TTC549 (cell line): ENCODE data around the gene CAB39L.
A peak's percentile ranks its signal among the peaks of the same experiment; 100 is the strongest.

Experiments used
- FAIRE-seq: peaks from 2 replicates; lab custom pipeline; 2012; peaks lifted over from hg19 to GRCh38; lab: Jason Lieb, UNC

The CAB39L gene

GRCh38 chr13:49443704-49444523 lies at the start of gene CAB39L, which contains the start of gene SETDB2:
CAB39L (minus strand) TSS chr13:49444064; CDS start chr13:49382910, 61,154 bp downstream.
SETDB2 (plus strand) TSS chr13:49444274; CDS start chr13:49451894, 7,620 bp downstream.
- peak; percentile 96 for FAIRE-seq

- FAIRE-seq: no peak
Observed at GRCh38 chr13:49488563-49488962, 44.7 kb upstream of the CAB39L start.

GRCh38 chr13:49481788-49482187 lies 37.9 kb upstream of the CAB39L start:
- FAIRE-seq: no peak

GRCh38 chr13:49476529-49476928 lies 32.7 kb upstream of the CAB39L start:
- no peak for FAIRE-seq

GRCh38 chr13:49472186-49472585 lies 28.3 kb upstream of the CAB39L start:
- no peak for FAIRE-seq

- no peak for FAIRE-seq
Observed at GRCh38 chr13:49466292-49466838, 22.5 kb upstream of the CAB39L start.

- FAIRE-seq: no peak
Observed at GRCh38 chr13:49464621-49465325, 20.9 kb upstream of the CAB39L start.

GRCh38 chr13:49464085-49464484 lies 20.2 kb upstream of the CAB39L start:
- FAIRE-seq: no peak

- no peak for FAIRE-seq
Observed at GRCh38 chr13:49459580-49459979, 15.7 kb upstream of the CAB39L start.

GRCh38 chr13:49457221-49457620 lies 13.4 kb upstream of the CAB39L start:
- FAIRE-seq: no peak

- no peak for FAIRE-seq
Observed at GRCh38 chr13:49456156-49456555, 12.3 kb upstream of the CAB39L start.

- no peak for FAIRE-seq
Observed at GRCh38 chr13:49455007-49455398, 11.1 kb upstream of the CAB39L start.

GRCh38 chr13:49454388-49455006 lies 10.6 kb upstream of the CAB39L start:
- FAIRE-seq: no peak

- no peak for FAIRE-seq
Observed at GRCh38 chr13:49453465-49453864, 9.6 kb upstream of the CAB39L start.

GRCh38 chr13:49452725-49453457 lies 9.0 kb upstream of the CAB39L start:
- FAIRE-seq: no peak

- no peak for FAIRE-seq
Observed at GRCh38 chr13:49450105-49450819, 6.4 kb upstream of the CAB39L start.

GRCh38 chr13:49448753-49449152 lies 4.9 kb upstream of the CAB39L start:
- no peak for FAIRE-seq

- FAIRE-seq: no peak
Observed at GRCh38 chr13:49446473-49446872, 2.6 kb upstream of the CAB39L start.

- no peak for FAIRE-seq
Observed at GRCh38 chr13:49444524-49445395, 896 bp upstream of the CAB39L start.

GRCh38 chr13:49443357-49443703 lies 534 bp downstream of the CAB39L start:
- no peak for FAIRE-seq
